ENCODE measurements around the gene LRRC66.

Gene LRRC66

GRCh38 chr4:52037689-52038102, 17.5 kb upstream of the LRRC66 start:
- Histone ChIP-seq H2AFZ (ENCODE audit: low read depth) (peak overlapping the region; percentile 97), H3K27me3 (ENCODE audit: insufficient read depth, low read depth) (no peaks in the 10 kb centered on the region), H3K27ac (no peak overlapping the region), H3K9ac (peak overlapping the region; percentile 65; the same call in 1 of the 2 replicates), H3K4me3 (IDR thresholded peaks at IDR 0.05; ENCODE audit: insufficient read depth, low read depth, low read length) (peak overlapping the region; percentile 75), H3K36me3 (ENCODE audit: insufficient read depth) (peaks cover 1% of the 10 kb centered on the region; the same call in 1 of the 2 replicates), H3K4me1 (ENCODE audit: low read depth, poor library complexity, severe bottlenecking) (peaks cover 15% of the 10 kb centered on the region), H3K4me2 (peak overlapping the region; percentile 100), H4K20me1 (ENCODE audit: insufficient read depth) (no peaks in the 10 kb centered on the region), H3K79me2 (ENCODE audit: insufficient read depth, low read depth) (peaks cover 21% of the 10 kb centered on the region)
- TF ChIP-seq CTCF (conservative IDR thresholded peaks at IDR 0.05; ENCODE audit: low read depth, low read length): no peak

- Histone ChIP-seq H3K4me3 (IDR thresholded peaks at IDR 0.05; ENCODE audit: insufficient read depth, low read depth, low read length) (peak overlapping the region; percentile 75), H3K27me3 (ENCODE audit: insufficient read depth, low read depth) (no peaks in the 10 kb centered on the region), H3K27ac (no peak overlapping the region), H2AFZ (ENCODE audit: low read depth) (peak overlapping the region; percentile 97), H3K4me2 (peak overlapping the region; percentile 100), H3K4me1 (ENCODE audit: low read depth, poor library complexity, severe bottlenecking) (peaks cover 15% of the 10 kb centered on the region), H3K79me2 (ENCODE audit: insufficient read depth, low read depth) (peaks cover 21% of the 10 kb centered on the region), H3K36me3 (ENCODE audit: insufficient read depth) (peaks cover 2% of the 10 kb centered on the region; the same call in 1 of the 2 replicates), H3K9ac (peak overlapping the region; percentile 65; the same call in 1 of the 2 replicates), H4K20me1 (ENCODE audit: insufficient read depth) (no peaks in the 10 kb centered on the region)
- no peak for TF ChIP-seq CTCF (conservative IDR thresholded peaks at IDR 0.05; ENCODE audit: low read depth, low read length)
Observed at GRCh38 chr4:52036886-52037530, 16.8 kb upstream of the LRRC66 start.

GRCh38 chr4:52035190-52035589, 15.0 kb upstream of the LRRC66 start:
- Histone ChIP-seq H3K36me3 (ENCODE audit: insufficient read depth) (peaks cover 2% of the 10 kb centered on the region; the same call in 1 of the 2 replicates), H3K9ac (no peak overlapping the region), H3K4me1 (ENCODE audit: low read depth, poor library complexity, severe bottlenecking) (peaks cover 15% of the 10 kb centered on the region), H3K27ac (no peak overlapping the region), H3K79me2 (ENCODE audit: insufficient read depth, low read depth) (peaks cover 21% of the 10 kb centered on the region), H3K27me3 (ENCODE audit: insufficient read depth, low read depth) (no peaks in the 10 kb centered on the region), H2AFZ (ENCODE audit: low read depth) (no peak overlapping the region), H4K20me1 (ENCODE audit: insufficient read depth) (no peaks in the 10 kb centered on the region), H3K4me3 (IDR thresholded peaks at IDR 0.05; ENCODE audit: insufficient read depth, low read depth, low read length) (no peak overlapping the region), H3K4me2 (no peak overlapping the region)
- no peak for TF ChIP-seq CTCF (conservative IDR thresholded peaks at IDR 0.05; ENCODE audit: low read depth, low read length)

- H3K4me2 ChIP-seq: no peak overlapping the region
- peaks cover 9% of the 10 kb centered on the region for H3K4me1 ChIP-seq (ENCODE audit: low read depth, poor library complexity, severe bottlenecking)
- no peak overlapping the region for H3K9ac ChIP-seq
- H3K36me3 ChIP-seq (ENCODE audit: insufficient read depth): peaks cover 8% of the 10 kb centered on the region
- H3K27ac ChIP-seq: no peak overlapping the region
- H3K4me3 ChIP-seq (IDR thresholded peaks at IDR 0.05; ENCODE audit: insufficient read depth, low read depth, low read length): no peak overlapping the region
- peaks cover 14% of the 10 kb centered on the region for H3K79me2 ChIP-seq (ENCODE audit: insufficient read depth, low read depth)
- no peaks in the 10 kb centered on the region for H4K20me1 ChIP-seq (ENCODE audit: insufficient read depth)
- no peak overlapping the region for H2AFZ ChIP-seq (ENCODE audit: low read depth)
- no peaks in the 10 kb centered on the region for H3K27me3 ChIP-seq (ENCODE audit: insufficient read depth, low read depth)
- no peak for TF ChIP-seq CTCF (conservative IDR thresholded peaks at IDR 0.05; ENCODE audit: low read depth, low read length)
Observed at GRCh38 chr4:52032005-52032404, 11.8 kb upstream of the LRRC66 start.
